Neural cell (in vitro differentiated cells): Measurements from ENCODE around the gene CRIP1.

ENCODE experiments used
- EP300 ChIP-seq: fragments of 450-650 bp; conservative IDR thresholded peaks from 2 replicates; pipeline ENCODE4 v1.6.1; 2014; ENCODE audit warnings: antibody characterized with exemption, mild to moderate bottlenecking, moderate library complexity; ENCODE audit not compliant: poor library complexity, severe bottlenecking
- POLR2AphosphoS5 ChIP-seq: IDR thresholded peaks from 2 replicates; pipeline ENCODE4 v1.6.1; 2012
- SMC3 ChIP-seq: fragments of 450-650 bp; conservative IDR thresholded peaks from 2 replicates; pipeline ENCODE4 v1.6.1; 2014; ENCODE audit warnings: antibody characterized with exemption, mild to moderate bottlenecking, moderate library complexity; ENCODE audit not compliant: poor library complexity
- TF ChIP-seq, protein P1 (sequence below): fragments of 450-650 bp; IDR thresholded peaks from 2 replicates; pipeline ENCODE4 v1.5.1; 2014; ENCODE audit warnings: antibody characterized with exemption, mild to moderate bottlenecking, moderate library complexity; ENCODE audit not compliant: poor library complexity, severe bottlenecking

DNA sequence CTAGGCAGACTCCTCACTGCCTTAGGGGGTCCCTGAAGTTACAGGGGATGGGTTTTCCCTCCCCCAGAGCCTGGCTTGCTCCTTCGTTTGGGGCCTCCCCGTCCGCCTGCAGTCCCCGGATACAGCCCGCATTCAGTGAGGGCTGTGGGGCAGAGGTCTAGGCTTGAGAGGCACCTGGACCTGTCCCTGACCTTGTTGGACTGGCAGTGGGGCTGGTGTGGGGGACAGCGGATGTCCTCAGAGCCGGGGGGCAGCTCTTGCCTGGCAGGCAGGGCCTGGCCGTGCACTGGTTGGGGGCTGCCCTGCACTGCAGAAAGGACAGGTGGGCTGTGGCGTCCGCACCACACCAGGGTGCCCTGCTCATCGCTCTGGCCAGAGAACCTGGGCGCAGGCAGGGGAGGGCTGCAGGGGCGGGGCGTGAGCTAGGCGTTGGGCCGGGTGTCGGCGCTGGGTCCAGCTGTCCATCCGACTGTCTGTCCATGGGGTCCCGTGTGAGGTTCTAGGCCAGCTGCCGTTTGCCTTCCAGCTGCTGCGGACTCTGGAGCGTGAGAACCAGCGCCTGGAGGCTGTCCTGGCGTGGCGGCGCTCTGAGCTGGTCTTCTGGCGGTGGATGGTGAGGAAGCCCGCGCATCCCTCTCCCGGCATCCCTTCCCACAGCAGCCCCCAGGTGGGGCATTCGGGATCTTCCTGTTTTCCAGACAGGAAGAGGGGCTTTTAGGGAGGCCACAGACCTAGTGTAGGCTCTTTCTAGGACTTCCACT lies 10.3 kb downstream of the CRIP1 start:
- no peak for TF ChIP-seq POLR2AphosphoS5
- TF ChIP-seq SMC3, result no peak
- TF ChIP-seq EP300, result no peak
- TF ChIP-seq, protein P1, sequence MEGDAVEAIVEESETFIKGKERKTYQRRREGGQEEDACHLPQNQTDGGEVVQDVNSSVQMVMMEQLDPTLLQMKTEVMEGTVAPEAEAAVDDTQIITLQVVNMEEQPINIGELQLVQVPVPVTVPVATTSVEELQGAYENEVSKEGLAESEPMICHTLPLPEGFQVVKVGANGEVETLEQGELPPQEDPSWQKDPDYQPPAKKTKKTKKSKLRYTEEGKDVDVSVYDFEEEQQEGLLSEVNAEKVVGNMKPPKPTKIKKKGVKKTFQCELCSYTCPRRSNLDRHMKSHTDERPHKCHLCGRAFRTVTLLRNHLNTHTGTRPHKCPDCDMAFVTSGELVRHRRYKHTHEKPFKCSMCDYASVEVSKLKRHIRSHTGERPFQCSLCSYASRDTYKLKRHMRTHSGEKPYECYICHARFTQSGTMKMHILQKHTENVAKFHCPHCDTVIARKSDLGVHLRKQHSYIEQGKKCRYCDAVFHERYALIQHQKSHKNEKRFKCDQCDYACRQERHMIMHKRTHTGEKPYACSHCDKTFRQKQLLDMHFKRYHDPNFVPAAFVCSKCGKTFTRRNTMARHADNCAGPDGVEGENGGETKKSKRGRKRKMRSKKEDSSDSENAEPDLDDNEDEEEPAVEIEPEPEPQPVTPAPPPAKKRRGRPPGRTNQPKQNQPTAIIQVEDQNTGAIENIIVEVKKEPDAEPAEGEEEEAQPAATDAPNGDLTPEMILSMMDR, result no peak
